Neural progenitor cell (in vitro differentiated cells): ENCODE results near the gene MAST1.

Source experiments
- CTCF ChIP-seq: fragments of 200-600 bp; sonication (generic); IDR thresholded peaks from 2 replicates; pipeline ENCODE4 v1.5.1; 2017; ENCODE audit warnings: antibody characterized with exemption, mild to moderate bottlenecking
- EZH2 ChIP-seq: fragments of 200-600 bp; sonication (generic); IDR thresholded peaks from 2 replicates; pipeline ENCODE4 v1.6.1; 2017; ENCODE audit warnings: antibody characterized with exemption, mild to moderate bottlenecking, moderate library complexity

- TF ChIP-seq CTCF (no peak), EZH2 (no peak)
Measured at GRCh38 chr19:12868540-12869112, 30.3 kb downstream of the MAST1 start.
